Heart right ventricle (tissue), 16 donors: ENCODE data around the gene PARD6G. TPM values are rescaled to one million over a fixed set of nuclear protein-coding genes. Genes with fewer than 3 reads are reported as not detected.

Experiments
- ATAC-seq, 8 donors: fragments of 200-7000 bp; cut with Tn5 transposase; one replicate each; pipeline ENCODE4 v1.9.1; 2020; ENCODE audit warnings: mild to moderate bottlenecking in 8 of 8, moderate library complexity in 8 of 8, moderate number of reproducible peaks in 1 of 8
- DNase-seq, 2 donors: peaks; one replicate each; pipeline ENCODE4 v3.0.0-alpha.2; 2020
- H3K27ac ChIP-seq, 10 donors: fragments of 200-600 bp; sonication (generic) in 2 of 10; one replicate each; pipeline versions ENCODE4 v1.5.0 to v1.8.0; 2020 to 2022; ENCODE audit warnings: mild to moderate bottlenecking in 3 of 10
- H3K27me3 ChIP-seq, 7 donors: fragments of 200-600 bp; one replicate each; pipeline ENCODE4 v1.8.0; 2021 to 2022; ENCODE audit warnings: mild to moderate bottlenecking in 2 of 7
- H3K36me3 ChIP-seq, 9 donors: fragments of 200-600 bp; sonication (generic) in 1 of 9; one replicate each; pipeline versions ENCODE4 v1.5.0 to v1.8.0; 2020 to 2022; ENCODE audit warnings: mild to moderate bottlenecking in 2 of 9
- H3K4me1 ChIP-seq, 9 donors: fragments of 200-600 bp; sonication (generic) in 1 of 9; one replicate each; pipeline versions ENCODE4 v1.5.0 to v1.8.0; 2020 to 2022; ENCODE audit warnings: mild to moderate bottlenecking in 4 of 9
- H3K4me3 ChIP-seq, 10 donors: fragments of 200-600 bp; sonication (generic) in 2 of 10; one replicate each; pipeline versions ENCODE4 v1.5.0 to v1.8.0; 2020 to 2022; ENCODE audit warnings: mild to moderate bottlenecking in 7 of 10, moderate library complexity in 2 of 10
- H3K9me3 ChIP-seq, 11 donors: fragments of 200-600 bp in 10 of 11; sonication (generic) in 2 of 11; one replicate each; pipeline versions ENCODE4 v1.5.0 to v1.8.0; 2013 to 2022; ENCODE audit warnings: mild to moderate bottlenecking in 2 of 11, control low read depth in 1 of 11, moderate library complexity in 1 of 11
- WGBS, 2 donors: extraction: QIAGEN DNeasy Blood & Tissue Kit; methylation state at CpG; one replicate each; pipeline ENCODE4 v1.1.7; 2013; ENCODE audit warnings: inconsistent platforms in 1 of 2; 5-methylcytosine and 5-hydroxymethylcytosine counted together
- intact Hi-C, 10 donors: fragments of 100-400 bp; cut with DNase I; formaldehyde crosslinking; loops; one replicate each; pipeline versions ENCODE4 v1.11.1 to v1.14.2; 2022
- polyA plus RNA-seq, 2 donors: library from polyadenylated mRNA; stranded (reverse); fragments of 200-250 nt; gene quantifications; one replicate each; pipeline ENCODE4 v1.2.3, GENCODE V29; 2013
- total RNA-seq, 10 donors: library from RNA; stranded (reverse); fragmentation: NEBNext Ultra II Directional in 3 of 10; extraction: Animal tissue kit (Norgen Biotek cat#: 25700) in 3 of 10; gene quantifications; one replicate each; pipeline versions ENCODE4 v1.2.1 to v1.2.4, GENCODE V29; 2021 to 2023
- TF ChIP-seq, protein P1 (sequence below), 9 donors: fragments of 200-600 bp; sonication (generic) in 2 of 9; IDR thresholded peaks; one replicate each; pipeline versions ENCODE4 v1.5.0 to v1.8.0; 2021 to 2022; ENCODE audit warnings: antibody characterized with exemption in 9 of 9, mild to moderate bottlenecking in 5 of 9, moderate library complexity in 1 of 9
- donor health status: Arrhythmogenic right ventricular cardiomyopathy.
- donor health status: ischemic (EF 13 %, LVEDD 7.1; RV severe dilation, severe dysfunction).
- donor health status: healthy with polysubstance abuse.
- donor health status: DM: no; HTN: yes; CAD: no.
- donor health status: DM: no; HTN: no; CAD: no.
- donor health status: ischemic (EF 25% LVEDD 6.9; RV normal size, moderate dysfunction).
- donor health status: ischemic (EF 25% LVEDD 5.7; RV mildly dilated, moderate dysfunction).
- donor health status: healthy.
- donor health status: DM: yes; HTN: yes; CAD: no.
- donor health status: Ischemic cardiomyopathy.
- donor health status: ischemic (EF 35%, LVEDD 5.7; RV mildly dilated, moderate dysfunction).
- donor health status: nonischemic (EF 11% LVEDD 7.7; RV severe dilation, severe dysfunction).
- donor health status: DM: yes; HTN: yes; CAD: no.
- donor health status: PGD.
- donor health status: ischemic (EF 29% LVEDD 5.4; RV normal size, mild dysfunction).
- donor health status: nonischemic (EF 23%, LVEDD 6.1; RV moderate dilation, normal function).

Gene PARD6G
- total and polyA plus RNA-seq, 12 donors, result 0.77 to 3.8 (median 2.6) TPM

DNA sequence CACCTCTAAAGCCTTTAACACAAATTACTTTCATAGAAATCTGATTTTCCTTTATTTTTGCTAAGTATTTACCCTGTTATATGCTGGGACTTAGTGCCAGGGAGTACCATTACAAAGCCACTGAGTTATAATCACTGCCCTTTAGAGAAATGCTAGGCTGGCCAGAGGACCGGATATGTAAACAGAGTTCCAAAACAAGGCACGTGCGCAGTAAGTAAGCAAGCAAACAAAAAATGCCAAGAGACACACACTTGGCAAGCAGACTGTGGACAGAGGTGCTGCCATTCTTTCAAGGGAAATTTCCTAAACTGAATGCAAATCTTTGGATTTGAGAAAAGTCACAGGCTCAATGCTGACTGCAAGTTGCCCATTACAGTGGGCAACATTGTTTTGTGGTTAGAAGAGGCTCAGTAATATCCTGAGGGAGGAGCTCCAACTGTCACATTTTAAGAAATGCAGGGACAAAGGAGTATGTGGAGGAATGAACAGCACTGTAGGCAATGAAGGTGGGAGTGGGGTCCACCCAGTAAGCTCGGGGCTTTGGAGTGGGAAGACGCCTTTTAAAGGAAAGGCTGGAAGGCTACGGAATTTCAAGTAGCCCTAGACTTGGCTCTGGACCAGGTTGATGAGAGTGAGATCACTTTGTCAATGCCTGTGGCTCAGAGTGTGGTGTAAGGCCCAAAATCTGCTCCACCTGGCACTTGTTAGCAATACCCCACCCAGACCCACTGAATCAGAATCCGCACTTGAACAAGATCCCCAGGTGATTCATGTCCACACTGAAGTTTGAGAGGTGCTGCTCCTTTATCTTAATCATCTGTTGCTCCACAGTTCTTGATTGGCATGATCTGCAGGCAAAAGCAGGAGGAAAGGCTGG lies 2.1 kb upstream of the PARD6G start:
- no peak for ATAC-seq
- intact Hi-C loops, result loop anchor here in 1 of 10 donors (2.0 kb wide), 1 partner anchor 75 kb away; no protein-coding TSS in a partner anchor
- TF ChIP-seq, protein P1, sequence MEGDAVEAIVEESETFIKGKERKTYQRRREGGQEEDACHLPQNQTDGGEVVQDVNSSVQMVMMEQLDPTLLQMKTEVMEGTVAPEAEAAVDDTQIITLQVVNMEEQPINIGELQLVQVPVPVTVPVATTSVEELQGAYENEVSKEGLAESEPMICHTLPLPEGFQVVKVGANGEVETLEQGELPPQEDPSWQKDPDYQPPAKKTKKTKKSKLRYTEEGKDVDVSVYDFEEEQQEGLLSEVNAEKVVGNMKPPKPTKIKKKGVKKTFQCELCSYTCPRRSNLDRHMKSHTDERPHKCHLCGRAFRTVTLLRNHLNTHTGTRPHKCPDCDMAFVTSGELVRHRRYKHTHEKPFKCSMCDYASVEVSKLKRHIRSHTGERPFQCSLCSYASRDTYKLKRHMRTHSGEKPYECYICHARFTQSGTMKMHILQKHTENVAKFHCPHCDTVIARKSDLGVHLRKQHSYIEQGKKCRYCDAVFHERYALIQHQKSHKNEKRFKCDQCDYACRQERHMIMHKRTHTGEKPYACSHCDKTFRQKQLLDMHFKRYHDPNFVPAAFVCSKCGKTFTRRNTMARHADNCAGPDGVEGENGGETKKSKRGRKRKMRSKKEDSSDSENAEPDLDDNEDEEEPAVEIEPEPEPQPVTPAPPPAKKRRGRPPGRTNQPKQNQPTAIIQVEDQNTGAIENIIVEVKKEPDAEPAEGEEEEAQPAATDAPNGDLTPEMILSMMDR (IDR thresholded peaks at IDR 0.05), result no peak
- Histone ChIP-seq H3K9me3 (no peaks in the 10 kb centered on the region), H3K36me3 (no peaks in the 10 kb centered on the region), H3K27ac (no peak overlapping the region), H3K27me3 (peaks cover 0 to 33% (median 7%) of the 10 kb centered on the region in 7 donors), H3K4me1 (peaks cover 0 to 16% (median 10%) of the 10 kb centered on the region in 9 donors), H3K4me3 (no peak overlapping the region)
- WGBS, 2 donors, result 77 to 83% methylated on average over 7 of the region's 7 CpGs
- DNase-seq, result no peak

DNA sequence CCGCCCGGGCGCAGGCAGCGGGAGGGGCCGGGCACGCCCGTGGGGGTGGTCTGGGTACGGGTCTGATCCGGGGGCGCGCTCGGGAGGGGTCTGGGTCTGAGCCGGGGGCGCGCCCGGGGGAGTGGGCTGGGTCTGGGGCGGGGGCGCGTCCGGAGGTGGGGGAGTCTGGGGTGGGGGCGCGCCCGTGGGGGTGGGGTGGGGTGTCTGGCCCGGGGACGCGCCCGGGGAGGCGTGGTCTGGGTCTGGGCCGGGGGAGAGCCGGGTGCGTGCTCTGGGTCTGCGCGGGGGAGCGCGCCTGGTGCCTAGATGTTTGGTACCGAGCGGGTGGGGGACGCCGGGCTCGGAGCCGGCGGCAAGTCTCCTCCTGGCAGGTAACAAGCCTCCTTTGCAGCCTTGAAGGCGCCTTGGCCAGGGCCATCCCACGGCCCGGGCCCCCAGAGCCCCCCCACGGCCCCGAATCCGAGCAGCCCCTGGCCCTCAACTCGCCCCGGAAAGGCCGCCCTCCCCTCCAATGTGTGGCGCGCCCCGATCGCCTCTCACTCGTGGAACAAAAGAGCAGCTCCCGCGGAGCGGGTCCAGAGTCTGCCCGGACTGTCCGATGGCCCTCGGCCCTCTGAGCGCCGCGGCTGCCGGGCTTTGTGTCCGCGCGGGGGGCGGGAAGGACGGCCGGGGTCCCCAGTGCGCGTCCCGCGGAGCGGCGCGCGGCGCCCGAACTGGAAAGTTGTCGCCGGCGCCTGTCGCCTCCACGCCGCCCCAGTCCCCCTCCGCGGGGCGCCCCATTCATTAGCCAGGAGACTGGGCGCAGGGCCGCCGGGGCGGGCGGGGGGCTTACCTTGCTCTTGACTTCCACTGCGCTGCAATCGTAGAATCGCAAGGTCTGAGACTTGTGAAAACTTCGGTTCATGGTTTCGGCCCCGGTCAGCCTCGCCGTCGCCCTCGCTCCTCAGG lies 595 bp downstream of the PARD6G start:
- intact Hi-C loops, result no loop called here
- 1% methylated on average over 69 to 106 of the region's 106 CpGs for WGBS, 2 donors
- peaks cover 0 to 33% (median 7%) of the 10 kb centered on the region in 7 donors for H3K27me3 ChIP-seq
- DNase-seq (peak in 1 of 2 donors; percentile 28), ATAC-seq (peak; percentile 11 to 55 (median 30))
- peak overlapping the region; percentile 67 to 91 (median 79) for H3K4me3 ChIP-seq
- peak overlapping the region in 3 of 10 donors; percentile 3 to 60 (median 35) for H3K27ac ChIP-seq
- peaks cover 0 to 16% (median 10%) of the 10 kb centered on the region in 9 donors for H3K4me1 ChIP-seq
- no peaks in the 10 kb centered on the region for H3K36me3 ChIP-seq
- no peaks in the 10 kb centered on the region for H3K9me3 ChIP-seq
- TF ChIP-seq, protein P1 (IDR thresholded peaks at IDR 0.05), result no peak

DNA sequence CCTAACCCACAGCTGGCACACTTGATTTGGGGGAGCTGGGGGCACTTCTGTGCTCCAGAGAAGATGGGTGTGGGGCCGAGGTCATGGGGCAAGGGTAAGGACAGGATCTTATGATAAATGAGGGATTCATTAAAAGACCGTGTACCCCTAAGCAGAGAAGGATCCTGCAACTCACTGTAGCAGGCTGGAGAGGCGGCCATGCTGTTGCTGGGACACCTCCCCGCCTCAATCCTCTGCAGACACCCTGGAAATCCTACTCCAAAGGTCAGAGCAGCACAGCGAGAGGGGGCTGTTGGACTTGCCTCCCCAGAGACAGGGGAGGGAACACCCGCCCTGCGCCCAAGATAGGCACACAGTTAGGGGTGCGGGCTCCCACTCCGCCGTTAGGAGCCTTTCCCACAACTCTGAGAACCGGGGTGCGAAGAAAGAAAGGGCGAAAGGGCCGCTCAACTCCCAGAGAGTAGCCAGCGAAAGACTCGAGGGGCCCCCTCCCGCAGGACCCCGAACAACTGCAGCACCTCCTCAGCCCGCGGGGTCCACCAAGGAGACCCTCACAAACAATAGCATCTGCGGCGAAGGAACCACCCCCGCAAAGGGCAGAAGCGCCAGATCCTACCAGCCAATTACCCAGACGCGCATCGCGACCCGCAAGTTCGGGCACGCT lies 1.4 kb downstream of the PARD6G start:
- Histone ChIP-seq H3K27me3 (peaks cover 0 to 33% (median 7%) of the 10 kb centered on the region in 7 donors), H3K4me3 (peak overlapping the region; percentile 67 to 91 (median 79)), H3K4me1 (peaks cover 0 to 16% (median 10%) of the 10 kb centered on the region in 9 donors), H3K9me3 (no peaks in the 10 kb centered on the region), H3K27ac (peak overlapping the region in 1 of 10 donors; percentile 60), H3K36me3 (no peaks in the 10 kb centered on the region)
- TF ChIP-seq, protein P1 (IDR thresholded peaks at IDR 0.05), result no peak
- intact Hi-C loops, result no loop called here
- peak in 1 of 8 donors; percentile 9 for ATAC-seq
- DNase-seq, result no peak
- 23 to 35% methylated on average over 31 of the region's 31 CpGs for WGBS, 2 donors
